Left cardiac atrium (tissue), 2 donors: ENCODE results near the gene PRR29. TPM values are rescaled to one million over a fixed set of nuclear protein-coding genes. Genes with fewer than 3 reads are reported as not detected.

Source experiments
- total RNA-seq, 2 donors: library from RNA; stranded (reverse); fragmentation: NEBNext Ultra II Directional; extraction: Animal tissue kit (Norgen Biotek cat#: 25700); gene quantifications; one replicate each; pipeline ENCODE4 v1.2.1, GENCODE V29; 2021
- donor health status: DM: no; HTN: yes; CAD: no; lungs with severe emphysema.
- donor health status: DM: yes; HTN: yes; CAD: no.

PRR29 gene
- total RNA-seq, 2 donors from 2014 or later, result 0.24 to 0.35 TPM

Other genes starting within 250 kb of the PRR29 start
- gene CCDC47, start 224.8 kb upstream of the PRR29 start, total RNA-seq, result 100 to 1,000 TPM in 1 of 2 donors, 10 to 100 TPM in 1; 88.9 to 139 TPM
- gene DDX42, start 224.2 kb upstream of the PRR29 start, total RNA-seq, result 10 to 100 TPM; 45.2 to 74.2 TPM
- gene PSMC5, start 170.9 kb upstream of the PRR29 start, total RNA-seq, result 100 to 1,000 TPM; 122 to 143 TPM
- gene FTSJ3, start 170.7 kb upstream of the PRR29 start, total RNA-seq, result 10 to 100 TPM; 33.1 to 38.1 TPM
- gene SMARCD2, start 155.7 kb upstream of the PRR29 start, total RNA-seq, result 10 to 100 TPM; 33.9 to 37.1 TPM
- gene CSH2, start 124.7 kb upstream of the PRR29 start, total RNA-seq, result not detected
- not detected for gene GH2, start 116.4 kb upstream of the PRR29 start, total RNA-seq
- not detected for gene CSH1, start 101.8 kb upstream of the PRR29 start, total RNA-seq
- gene CSHL1, start 87.1 kb upstream of the PRR29 start, total RNA-seq, result not detected
- not detected for gene GH1, start 79.5 kb upstream of the PRR29 start, total RNA-seq
- gene CD79B, start 66.0 kb upstream of the PRR29 start, total RNA-seq, result 1 to 10 TPM; 4.8 to 7.5 TPM
- 1 to 10 TPM in 1 of 2 donors, under 1 TPM in 1; 0.41 to 1.0 TPM for gene SCN4A, start 25.4 kb upstream of the PRR29 start, total RNA-seq
- 10 to 100 TPM; 33.0 to 67.4 TPM for gene ICAM2, start 22.3 kb downstream of the PRR29 start, total RNA-seq
- gene ERN1, start 131.8 kb downstream of the PRR29 start, total RNA-seq, result 10 to 100 TPM; 11.4 to 15.4 TPM